ENCODE measurements around the gene ERP44.
"Not testable (repeated sequence)": the region's sequence is repeated elsewhere in the genome, so short reads cannot be mapped to it uniquely, and the experiment has no call there.

ERP44 gene

GRCh38 chr9:100101608-100102007 lies 2.8 kb upstream of the ERP44 start:
- no peak for TF ChIP-seq CTCF (IDR thresholded peaks at IDR 0.05; ENCODE audit: borderline replicate concordance, control extremely low read depth, extremely low read depth, insufficient read depth, missing control alignments)
- in situ Hi-C loops (cut with MboI; ENCODE audit: low sequenced_read_pairs, unreplicated experiment) = no loop called here
- no peak for DNase-seq (ENCODE audit: low spot score)

- no peak for TF ChIP-seq CTCF (IDR thresholded peaks at IDR 0.05; ENCODE audit: borderline replicate concordance, control extremely low read depth, extremely low read depth, insufficient read depth, missing control alignments)
- in situ Hi-C loops (cut with MboI; ENCODE audit: low sequenced_read_pairs, unreplicated experiment) = no loop called here
- DNase-seq (ENCODE audit: low spot score) = no peak
Measured at GRCh38 chr9:100100146-100100667, 1.4 kb upstream of the ERP44 start.

- in situ Hi-C loops (cut with MboI; ENCODE audit: low sequenced_read_pairs, unreplicated experiment) = no loop called here
- TF ChIP-seq CTCF (IDR thresholded peaks at IDR 0.05; ENCODE audit: borderline replicate concordance, control extremely low read depth, extremely low read depth, insufficient read depth, missing control alignments) = no peak
- peak; percentile 30 for DNase-seq (ENCODE audit: low spot score)
Measured at GRCh38 chr9:100099722-100100042, 882 bp upstream of the ERP44 start.

- no peak for TF ChIP-seq CTCF (IDR thresholded peaks at IDR 0.05; ENCODE audit: borderline replicate concordance, control extremely low read depth, extremely low read depth, insufficient read depth, missing control alignments)
- peak; percentile 31 for DNase-seq (ENCODE audit: low spot score)
- in situ Hi-C loops (cut with MboI; ENCODE audit: low sequenced_read_pairs, unreplicated experiment) = no loop called here
Measured at GRCh38 chr9:100098046-100098886, 534 bp downstream of the ERP44 start.

GRCh38 chr9:100096378-100096916 lies 2.4 kb downstream of the ERP44 start:
- TF ChIP-seq CTCF (IDR thresholded peaks at IDR 0.05; ENCODE audit: borderline replicate concordance, control extremely low read depth, extremely low read depth, insufficient read depth, missing control alignments) = no peak
- no peak for DNase-seq (ENCODE audit: low spot score)
- in situ Hi-C loops (cut with MboI; ENCODE audit: low sequenced_read_pairs, unreplicated experiment) = no loop called here

- in situ Hi-C loops (cut with MboI; ENCODE audit: low sequenced_read_pairs, unreplicated experiment); DNase-seq (ENCODE audit: low spot score): not testable (repeated sequence)
Measured at GRCh38 chr9:100094411-100094810, 4.4 kb downstream of the ERP44 start.

GRCh38 chr9:100092066-100092465 lies 6.7 kb downstream of the ERP44 start:
- in situ Hi-C loops (cut with MboI; ENCODE audit: low sequenced_read_pairs, unreplicated experiment) = no loop called here
- DNase-seq (ENCODE audit: low spot score) = no peak
- no peak for TF ChIP-seq CTCF (IDR thresholded peaks at IDR 0.05; ENCODE audit: borderline replicate concordance, control extremely low read depth, extremely low read depth, insufficient read depth, missing control alignments)
